Measurements from ENCODE around the gene FASTK. TPM values are rescaled to one million over a fixed set of nuclear protein-coding genes. Genes with fewer than 3 reads are reported as not detected.

FASTK gene
- total and polyA plus RNA-seq, 2 donors (not counting 3 experiments of a cell fraction or from before 2014, with no cell fraction given) = 73.3 to 113 TPM

DNA sequence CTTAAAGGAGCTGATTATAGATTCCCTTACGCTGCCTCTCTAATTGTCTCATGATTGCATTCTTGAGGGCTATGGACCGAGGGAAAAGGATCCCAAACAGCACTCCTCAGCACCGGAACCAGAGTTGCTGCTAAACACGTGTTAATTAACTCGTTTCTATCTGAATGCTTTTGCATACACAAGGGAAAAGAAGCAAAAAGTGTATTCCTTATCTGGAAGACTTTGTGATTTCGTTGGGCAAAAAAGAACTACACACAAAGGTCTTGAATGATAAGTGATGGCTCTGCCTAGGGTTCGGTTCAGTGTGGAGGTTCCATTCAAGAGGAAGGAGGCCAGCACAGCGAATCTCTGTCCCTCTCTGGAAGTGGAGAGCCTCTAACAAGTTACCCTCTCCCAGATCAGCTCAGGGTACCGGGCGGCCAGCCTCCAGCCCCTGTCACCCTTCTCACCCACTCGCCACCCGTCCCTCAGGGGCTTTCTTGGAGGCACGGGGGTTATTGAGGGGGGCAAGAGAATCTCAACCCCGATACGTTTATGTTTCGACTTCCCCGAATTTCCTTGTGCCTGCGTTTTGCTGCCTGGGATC, 21.7 kb downstream of the FASTK start:
- Histone ChIP-seq H2AFZ (ENCODE audit: low read depth, low read length) (peak overlapping the region; percentile 53), H3K4me3 (replicated peaks in 1 of 3; ENCODE audit: insufficient read depth in 1 of 3, low read depth in 1 of 3, low read length in 3 of 3) (peak overlapping the region in 2 of 3 experiments; percentile 66 to 69), H3K27ac (ENCODE audit: insufficient read depth, low read depth, low read length) (peak overlapping the region; percentile 81), H3K4me2 (ENCODE audit: insufficient read depth, low read length) (peak overlapping the region; percentile 44), H3K9ac (replicated peaks; ENCODE audit: extremely low read depth, insufficient read depth, low read length) (peak overlapping the region; percentile 57), H3K9me3 (replicated peaks; ENCODE audit: control insufficient read depth, insufficient read depth, low read length) (no peaks in the 10 kb centered on the region), H3K36me3 (ENCODE audit: control insufficient read depth in 2 of 2, extremely low read depth in 1 of 2, insufficient read depth in 2 of 2, low read length in 2 of 2) (peaks cover 0 to 5% of the 10 kb centered on the region in 2 experiments), H3K27me3 (ENCODE audit: control insufficient read depth in 2 of 2, insufficient read depth in 2 of 2, low read length in 2 of 2) (no peaks in the 10 kb centered on the region), H3K79me2 (ENCODE audit: control insufficient read depth, insufficient read depth, low read length) (peaks cover 34% of the 10 kb centered on the region), H3K4me1 (ENCODE audit: control insufficient read depth, extremely low read depth, insufficient read depth, low read length) (peaks cover 29% of the 10 kb centered on the region), H3K9me1 (replicated peaks; ENCODE audit: control insufficient read depth, extremely low read depth, insufficient read depth, low read length) (no peaks in the 10 kb centered on the region), H4K20me1 (replicated peaks; ENCODE audit: control insufficient read depth, extremely low read depth, insufficient read depth, low read length) (no peaks in the 10 kb centered on the region)
- intact Hi-C loops (cut with micrococcal nuclease) (loop anchor here (1.0 to 2.0 kb wide), 5 partner anchors 20 to 70 kb away; partner anchors contain the start of genes ABCB8 and FASTK), dilution Hi-C loops (cut with MboI; ENCODE audit: extremely low pct_ligation_motif_present, low sequenced_read_pairs) (no loop called here)
- FAIRE-seq (no peak), DNase-seq (ENCODE audit: low read depth, low spot score) (peak; percentile 35)
- POLR2A ChIA-PET = interaction anchor here (1.5 kb wide), 1 partner anchor 20 kb away, joined by 4 read pairs; no protein-coding TSS in a partner anchor
- CTCF ChIA-PET = interaction anchor here (0.9 to 2.8 kb wide), 6 partner anchors 12 to 97 kb away, joined by 3 to 11 read pairs (median 4); partner anchors contain the start of genes ABCB8 and FASTK
- no TSS peak for BruUV-seq (replicated peaks)
- TF ChIP-seq FOS (IDR thresholded peaks at IDR 0.05; ENCODE audit: borderline replicate concordance, insufficient read depth, low read length) (no peak), POLR2AphosphoS5 (IDR thresholded peaks at IDR 0.05; ENCODE audit: insufficient read depth, low read depth, low read length) (no peak), POLR2A (IDR thresholded peaks at IDR 0.05; ENCODE audit: low read depth, low read length) (no peak), MYC (IDR thresholded peaks at IDR 0.05; ENCODE audit: low read depth, low read length) (no peak), EZH2 (IDR thresholded peaks at IDR 0.05; ENCODE audit: borderline replicate concordance, low read depth, low read length, severe bottlenecking) (no peak), GATA2 (IDR thresholded peaks at IDR 0.05; ENCODE audit: insufficient read depth, insufficient read length, low read depth, low read length) (no peak), JUN (IDR thresholded peaks at IDR 0.05; ENCODE audit: borderline replicate concordance, insufficient read depth, insufficient read length, low read depth) (no peak)
- TF ChIP-seq, protein P1, sequence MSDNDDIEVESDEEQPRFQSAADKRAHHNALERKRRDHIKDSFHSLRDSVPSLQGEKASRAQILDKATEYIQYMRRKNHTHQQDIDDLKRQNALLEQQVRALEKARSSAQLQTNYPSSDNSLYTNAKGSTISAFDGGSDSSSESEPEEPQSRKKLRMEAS (IDR thresholded peaks at IDR 0.05; ENCODE audit: insufficient read depth, insufficient read length) = no peak
- TF ChIP-seq, protein P2, sequence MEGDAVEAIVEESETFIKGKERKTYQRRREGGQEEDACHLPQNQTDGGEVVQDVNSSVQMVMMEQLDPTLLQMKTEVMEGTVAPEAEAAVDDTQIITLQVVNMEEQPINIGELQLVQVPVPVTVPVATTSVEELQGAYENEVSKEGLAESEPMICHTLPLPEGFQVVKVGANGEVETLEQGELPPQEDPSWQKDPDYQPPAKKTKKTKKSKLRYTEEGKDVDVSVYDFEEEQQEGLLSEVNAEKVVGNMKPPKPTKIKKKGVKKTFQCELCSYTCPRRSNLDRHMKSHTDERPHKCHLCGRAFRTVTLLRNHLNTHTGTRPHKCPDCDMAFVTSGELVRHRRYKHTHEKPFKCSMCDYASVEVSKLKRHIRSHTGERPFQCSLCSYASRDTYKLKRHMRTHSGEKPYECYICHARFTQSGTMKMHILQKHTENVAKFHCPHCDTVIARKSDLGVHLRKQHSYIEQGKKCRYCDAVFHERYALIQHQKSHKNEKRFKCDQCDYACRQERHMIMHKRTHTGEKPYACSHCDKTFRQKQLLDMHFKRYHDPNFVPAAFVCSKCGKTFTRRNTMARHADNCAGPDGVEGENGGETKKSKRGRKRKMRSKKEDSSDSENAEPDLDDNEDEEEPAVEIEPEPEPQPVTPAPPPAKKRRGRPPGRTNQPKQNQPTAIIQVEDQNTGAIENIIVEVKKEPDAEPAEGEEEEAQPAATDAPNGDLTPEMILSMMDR (IDR thresholded peaks at IDR 0.05; ENCODE audit: extremely low read depth in 1 of 2, insufficient read depth in 1 of 2, low read depth in 1 of 2, low read length in 2 of 2) = no peak
